Liver (tissue), 9 donors: ENCODE measurements around the gene GAST. TPM values are rescaled to one million over a fixed set of nuclear protein-coding genes. Genes with fewer than 3 reads are reported as not detected.
"Not testable (repeated sequence)": the region's sequence is repeated elsewhere in the genome, so short reads cannot be mapped to it uniquely, and the experiment has no call there.

Experiments
- DNase-seq: peaks from one replicate; pipeline ENCODE4 v3.0.0-alpha.2; 2017; ENCODE audit warnings: low spot score
- H3K27ac ChIP-seq, 2 donors: one replicate each; pipeline ENCODE4 v1.7.0; 2013; ENCODE audit warnings: inconsistent platforms in 2 of 2, low read length in 2 of 2, control low read depth in 1 of 2, low read depth in 1 of 2, mild to moderate bottlenecking in 1 of 2
- H3K27me3 ChIP-seq, 4 donors: one replicate each; pipeline versions ENCODE4 v1.6.1 to v1.7.0; 2013; ENCODE audit warnings: low read length in 3 of 4, inconsistent platforms in 1 of 4, mild to moderate bottlenecking in 1 of 4, moderate library complexity in 1 of 4; ENCODE audit not compliant: control insufficient read depth in 4 of 4, insufficient read depth in 4 of 4
- H3K36me3 ChIP-seq, 4 donors: one replicate each; pipeline versions ENCODE4 v1.6.1 to v1.7.0; 2013; ENCODE audit warnings: low read length in 3 of 4, mild to moderate bottlenecking in 3 of 4, low read depth in 1 of 4, moderate library complexity in 1 of 4; ENCODE audit not compliant: control insufficient read depth in 4 of 4, insufficient read depth in 3 of 4
- H3K4me1 ChIP-seq, 4 donors: one replicate each; pipeline versions ENCODE4 v1.6.1 to v1.7.0; 2013; ENCODE audit warnings: low read length in 3 of 4, mild to moderate bottlenecking in 3 of 4, moderate library complexity in 1 of 4; ENCODE audit not compliant: control insufficient read depth in 4 of 4, insufficient read depth in 4 of 4
- H3K4me3 ChIP-seq, 3 donors: one replicate each; pipeline versions ENCODE4 v1.6.1 to v1.7.0; 2013; ENCODE audit warnings: low read length in 3 of 3, control low read depth in 1 of 3, low read depth in 1 of 3, mild to moderate bottlenecking in 1 of 3
- H3K9ac ChIP-seq, 2 donors: one replicate each; pipeline ENCODE4 v1.7.0; 2013; ENCODE audit warnings: low read length in 2 of 2, mild to moderate bottlenecking in 2 of 2, moderate library complexity in 2 of 2, control low read depth in 1 of 2, low read depth in 1 of 2
- H3K9me3 ChIP-seq, 4 donors: one replicate each; pipeline versions ENCODE4 v1.6.1 to v1.7.0; 2013; ENCODE audit warnings: low read length in 3 of 4; ENCODE audit not compliant: control insufficient read depth in 4 of 4
- ATF3 ChIP-seq: IDR thresholded peaks from 2 replicates; pipeline ENCODE4 v1.6.1; 2016; ENCODE audit warnings: antibody characterized with exemption
- CTCF ChIP-seq: fragments of 150-350 bp; IDR thresholded peaks from 2 replicates; pipeline ENCODE4 v1.5.1; 2017; ENCODE audit warnings: improper control_type of control experiment, low read depth, low read length; ENCODE audit not compliant: missing input control
- EGR1 ChIP-seq, 2 donors: IDR thresholded peaks; 2 replicates each; pipeline ENCODE4 v1.6.1; 2016 to 2018; ENCODE audit warnings: antibody characterized with exemption in 2 of 2, low read depth in 2 of 2
- FOXA1 ChIP-seq: IDR thresholded peaks from 2 replicates; pipeline ENCODE4 v1.6.1; 2016; ENCODE audit warnings: antibody characterized with exemption
- FOXA2 ChIP-seq: IDR thresholded peaks from 2 replicates; pipeline ENCODE4 v1.6.1; 2016; ENCODE audit warnings: antibody characterized with exemption
- GABPA ChIP-seq, 2 donors: IDR thresholded peaks in 1 of 2; conservative IDR thresholded peaks in 1 of 2; 2 replicates each; pipeline ENCODE4 v1.6.1; 2016; ENCODE audit warnings: antibody characterized with exemption in 2 of 2, mild to moderate bottlenecking in 1 of 2, moderate library complexity in 1 of 2
- JUND ChIP-seq, 2 donors: IDR thresholded peaks; 2 replicates each; pipeline ENCODE4 v1.6.1; 2016; ENCODE audit warnings: antibody characterized with exemption in 2 of 2
- MAX ChIP-seq: IDR thresholded peaks from 2 replicates; pipeline ENCODE4 v1.6.1; 2016; ENCODE audit warnings: antibody characterized with exemption
- NR2F2 ChIP-seq: IDR thresholded peaks from 2 replicates; pipeline ENCODE4 v1.6.1; 2016; ENCODE audit warnings: antibody characterized with exemption
- RAD21 ChIP-seq, 2 donors: IDR thresholded peaks; 2 replicates each; pipeline ENCODE4 v1.6.1; 2016; ENCODE audit warnings: antibody characterized with exemption in 2 of 2, mild to moderate bottlenecking in 2 of 2
- REST ChIP-seq: IDR thresholded peaks from 2 replicates; pipeline ENCODE4 v1.6.1; 2016; ENCODE audit warnings: antibody characterized with exemption, mild to moderate bottlenecking
- RXRA ChIP-seq, 2 donors: IDR thresholded peaks; 2 replicates each; pipeline ENCODE4 v1.6.1; 2017 to 2018; ENCODE audit warnings: antibody characterized with exemption in 2 of 2, mild to moderate bottlenecking in 1 of 2
- SP1 ChIP-seq: IDR thresholded peaks from 2 replicates; pipeline ENCODE4 v1.6.1; 2018; ENCODE audit warnings: antibody characterized with exemption, mild to moderate bottlenecking
- TAF1 ChIP-seq: conservative IDR thresholded peaks from 2 replicates; pipeline ENCODE4 v1.6.1; 2016; ENCODE audit warnings: antibody characterized with exemption, mild to moderate bottlenecking
- YY1 ChIP-seq: IDR thresholded peaks from 2 replicates; pipeline ENCODE4 v1.6.1; 2016; ENCODE audit warnings: antibody characterized with exemption, mild to moderate bottlenecking
- ZBTB33 ChIP-seq: IDR thresholded peaks from 2 replicates; pipeline ENCODE4 v1.6.1; 2016; ENCODE audit warnings: antibody characterized with exemption
- WGBS: extraction: QIAGEN DNeasy Blood & Tissue Kit; methylation state at CpG from one replicate; pipeline ENCODE4 v1.1.7; 2013; 5-methylcytosine and 5-hydroxymethylcytosine counted together
- polyA plus RNA-seq, 2 donors: library from polyadenylated mRNA; stranded (reverse) in 1 of 2; unstranded in 1 of 2; fragments of 200-250 nt in 1 of 2; fragments of >200 nt in 1 of 2; fragmentation: Nextera tagmentation in 1 of 2; extraction: Ambion mirVana in 1 of 2; gene quantifications; one replicate each; pipeline versions ENCODE4 v1.2.1 to v1.2.3, GENCODE V29; 2013 to 2015
- total RNA-seq, 2 donors: library from RNA; depleted of rRNA; stranded (reverse); fragments of >200 nt; gene quantifications; one replicate each; pipeline ENCODE4 v1.2.3, GENCODE V29; 2014
- donor health status: healthy.
- donor health status: healthy.
- donor health status: healthy.
- donor health status: healthy.
- donor health status: healthy.

Gene GAST
- total and polyA plus RNA-seq, 4 donors = not detected

- 86% methylated on average over 4 of the region's 4 CpGs for WGBS
- H3K9ac ChIP-seq = no peak overlapping the region
- no peak for DNase-seq
- H3K4me1 ChIP-seq = peaks cover 0 to 6% (median 3%) of the 10 kb centered on the region in 4 donors
- H3K27ac ChIP-seq = no peak overlapping the region
- H3K4me3 ChIP-seq = no peak overlapping the region
- no peak for TF ChIP-seq JUND (IDR thresholded peaks at IDR 0.05)
- no peak for TF ChIP-seq NR2F2
- no peak for TF ChIP-seq REST
- TF ChIP-seq FOXA1 = no peak
- H3K36me3 ChIP-seq = no peaks in the 10 kb centered on the region
- no peaks in the 10 kb centered on the region for H3K27me3 ChIP-seq
- no peaks in the 10 kb centered on the region for H3K9me3 ChIP-seq
Measured at GRCh38 chr17:41684035-41684434, 28.1 kb upstream of the GAST start.

- not testable (repeated sequence) for H3K27ac ChIP-seq, H3K27me3 ChIP-seq, H3K9me3 ChIP-seq, H3K4me3 ChIP-seq, H3K9ac ChIP-seq, DNase-seq
- 94% methylated on average over 13 of the region's 13 CpGs for WGBS
- H3K36me3 ChIP-seq = peaks cover 0 to 12% (median 11%) of the 10 kb centered on the region in 4 donors
- H3K4me1 ChIP-seq = peaks cover 0 to 18% (median 13%) of the 10 kb centered on the region in 4 donors
Measured at GRCh38 chr17:41685753-41686152, 26.4 kb upstream of the GAST start.

GRCh38 chr17:41686281-41686680, 25.9 kb upstream of the GAST start:
- Histone ChIP-seq H3K9ac (no peak overlapping the region), H3K4me1 (peaks cover 0 to 23% (median 16%) of the 10 kb centered on the region in 4 donors), H3K27ac (no peak overlapping the region), H3K9me3 (no peaks in the 10 kb centered on the region), H3K27me3 (no peaks in the 10 kb centered on the region), H3K4me3 (no peak overlapping the region), H3K36me3 (peaks cover 0 to 18% (median 16%) of the 10 kb centered on the region in 4 donors)
- WGBS = 90% methylated on average over 4 of the region's 4 CpGs
- TF ChIP-seq GABPA (IDR thresholded peaks at IDR 0.05 in 1 of 2, conservative IDR thresholded peaks at IDR 0.05 in 1 of 2) = no peak
- TF ChIP-seq ATF3 = no peak
- TF ChIP-seq JUND (IDR thresholded peaks at IDR 0.05) = no peak
- TF ChIP-seq EGR1 (IDR thresholded peaks at IDR 0.05; ENCODE audit: low read depth in 2 of 2) = no peak
- no peak for TF ChIP-seq FOXA2
- TF ChIP-seq MAX = no peak
- no peak for TF ChIP-seq CTCF
- TF ChIP-seq NR2F2 = no peak
- TF ChIP-seq RXRA (IDR thresholded peaks at IDR 0.05) = no peak
- no peak for TF ChIP-seq ZBTB33
- TF ChIP-seq TAF1 = no peak
- TF ChIP-seq RAD21 (IDR thresholded peaks at IDR 0.05) = no peak
- TF ChIP-seq YY1 = no peak
- TF ChIP-seq FOXA1 = no peak
- TF ChIP-seq REST = no peak
- TF ChIP-seq SP1 = no peak
- DNase-seq = no peak
